Measurements from ENCODE around the gene DDR1. TPM values are rescaled to one million over a fixed set of nuclear protein-coding genes. Genes with fewer than 3 reads are reported as not detected.

Gene DDR1
- total RNA-seq, 1 donor from 2014 or later: 9.1 TPM

- DNase-seq (ENCODE audit: extremely low read depth, low read depth, low spot score): no peak
Measured at GRCh38 chr6:30879684-30880427, 4.5 kb upstream of the DDR1 start.

- DNase-seq (ENCODE audit: extremely low read depth, low read depth, low spot score): no peak
Measured at GRCh38 chr6:30880698-30881252, 3.5 kb upstream of the DDR1 start.

DNA sequence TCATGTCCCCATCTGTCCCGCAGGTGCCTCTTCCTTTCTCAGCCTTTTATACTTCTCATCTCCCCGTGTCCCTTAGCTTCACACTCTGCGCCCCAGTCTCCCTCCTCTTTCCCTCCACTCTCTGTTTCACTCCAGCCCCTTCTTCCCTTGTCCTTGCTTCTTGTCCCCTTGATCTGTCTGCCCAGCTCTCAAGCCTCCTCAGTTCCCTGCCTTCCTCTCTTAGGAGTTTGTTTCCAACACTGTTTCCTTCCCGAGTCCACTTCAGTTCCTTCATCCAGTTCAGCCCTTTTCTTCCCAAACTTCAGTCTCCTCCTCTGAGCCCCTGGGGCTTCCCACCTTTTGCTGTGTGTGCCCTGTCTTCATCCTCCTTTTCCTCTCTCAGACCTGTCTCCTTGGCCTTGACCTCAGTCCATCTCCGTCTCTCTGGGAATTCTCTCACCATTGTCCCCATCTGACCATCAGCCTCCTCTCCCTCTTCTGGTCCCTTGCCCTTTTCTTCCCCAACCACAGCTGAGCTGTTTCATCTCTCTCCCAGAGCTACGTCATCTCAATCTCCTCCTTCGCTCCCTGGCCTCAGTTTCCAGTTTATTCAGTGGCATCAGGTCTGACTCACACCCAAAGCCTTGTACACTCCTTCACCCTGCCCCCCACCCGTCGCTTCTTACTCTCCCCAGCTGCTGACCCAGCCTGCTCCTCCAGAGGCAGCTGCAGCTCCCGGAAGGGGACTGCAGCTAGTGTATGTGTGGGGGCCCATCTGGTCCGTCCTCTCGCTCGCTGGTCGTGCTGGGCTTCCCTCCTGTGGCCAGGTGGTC is 2.7 kb upstream of the DDR1 start:
- DNase-seq (ENCODE audit: extremely low read depth, low read depth, low spot score): no peak

DNA sequence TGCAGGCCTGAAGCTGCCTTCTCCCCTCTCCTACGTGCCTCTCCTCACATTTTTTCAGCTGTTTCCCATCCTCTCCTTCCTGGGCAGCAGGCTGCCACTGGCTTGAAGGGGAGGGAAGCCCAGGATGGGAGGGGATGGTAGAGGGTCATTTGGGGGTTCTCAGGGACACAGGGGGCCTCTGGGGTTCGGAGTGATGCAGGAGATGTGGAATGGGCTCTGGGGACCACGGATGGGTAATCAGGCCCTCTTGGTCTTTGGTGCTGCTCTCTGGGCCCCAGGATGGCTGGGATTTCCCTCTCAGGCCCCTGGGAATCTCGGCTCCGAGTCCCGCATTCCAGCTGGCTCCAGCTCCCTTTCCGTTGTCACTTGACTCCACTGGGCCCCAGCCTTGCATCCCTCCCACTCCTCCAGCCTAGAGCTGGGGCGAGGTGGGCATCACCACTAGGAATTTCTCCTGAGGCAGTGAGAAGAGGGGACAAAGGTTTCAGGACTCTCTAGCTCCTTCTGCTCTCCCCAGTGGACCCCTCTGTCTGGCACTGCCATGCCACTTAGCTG is 2.0 kb upstream of the DDR1 start:
- no peak for DNase-seq (ENCODE audit: extremely low read depth, low read depth, low spot score)

GRCh38 chr6:30882759-30883684 is 1.3 kb upstream of the DDR1 start:
- no peak for DNase-seq (ENCODE audit: extremely low read depth, low read depth, low spot score)

DNA sequence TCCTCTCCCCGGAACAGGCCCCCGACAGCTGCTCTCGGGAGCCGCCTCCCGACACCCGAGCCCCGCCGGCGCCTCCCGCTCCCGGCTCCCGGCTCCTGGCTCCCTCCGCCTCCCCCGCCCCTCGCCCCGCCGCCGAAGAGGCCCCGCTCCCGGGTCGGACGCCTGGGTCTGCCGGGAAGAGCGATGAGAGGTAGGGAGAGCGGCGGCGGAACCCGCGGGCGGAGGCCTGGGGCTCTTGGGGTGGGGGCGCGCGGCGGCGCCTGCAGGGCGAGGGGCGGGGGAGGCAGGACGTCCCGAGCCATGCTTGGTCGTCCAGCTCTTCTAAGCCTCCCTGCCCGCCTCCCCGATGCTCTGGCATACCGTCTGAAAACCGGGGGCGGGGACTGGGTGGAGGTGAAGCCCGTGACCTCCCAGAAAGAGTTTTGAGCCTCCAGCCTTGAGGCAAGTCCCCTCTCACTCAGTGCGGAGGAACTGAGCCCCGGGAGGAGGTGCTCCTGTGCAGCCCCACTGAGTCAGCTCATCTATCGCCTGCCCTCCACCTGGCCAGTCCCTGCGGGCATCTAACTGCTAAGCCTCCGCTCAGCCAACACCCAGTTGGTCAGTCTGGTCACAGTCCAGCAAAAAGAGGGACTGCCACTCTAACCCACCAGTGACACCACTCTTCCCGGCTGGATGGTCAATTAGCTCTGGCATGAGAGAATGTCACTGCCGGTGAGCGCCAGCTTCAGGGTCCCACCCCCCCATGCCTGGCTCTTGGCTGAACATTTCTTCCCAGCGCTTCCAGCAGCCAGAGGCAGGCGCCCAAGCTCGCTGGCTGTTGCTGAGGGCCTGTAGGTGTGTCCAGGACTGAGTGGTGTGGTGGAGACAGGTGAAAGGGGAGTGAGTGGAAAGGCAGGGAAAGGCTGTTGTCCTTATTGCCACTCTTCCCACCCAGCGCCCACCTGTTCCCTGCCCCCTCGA is 482 bp downstream of the DDR1 start:
- DNase-seq (ENCODE audit: extremely low read depth, low read depth, low spot score): no peak

GRCh38 chr6:30885481-30885998 is 1.2 kb downstream of the DDR1 start:
- DNase-seq (ENCODE audit: extremely low read depth, low read depth, low spot score): no peak

GRCh38 chr6:30885999-30886896 is 1.9 kb downstream of the DDR1 start:
- DNase-seq (ENCODE audit: extremely low read depth, low read depth, low spot score): no peak

DNA sequence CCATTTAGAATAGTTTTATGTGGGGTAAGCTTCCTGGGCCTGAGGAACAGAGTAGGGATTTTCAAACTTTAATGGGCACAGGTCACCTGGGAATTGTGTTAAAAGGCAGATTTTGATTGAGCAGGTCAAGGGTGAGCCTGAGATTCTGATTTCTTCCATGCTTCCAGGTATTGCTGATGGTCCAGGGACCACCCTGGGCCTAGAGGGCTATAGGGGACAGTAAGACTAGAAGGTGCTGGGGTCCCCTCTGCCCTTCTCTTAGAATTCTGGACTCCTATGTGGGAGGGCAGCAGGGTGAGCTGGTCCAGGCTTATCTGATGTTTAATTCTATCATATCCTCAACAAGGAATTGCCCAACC is 2.6 kb downstream of the DDR1 start:
- no peak for DNase-seq (ENCODE audit: extremely low read depth, low read depth, low spot score)

GRCh38 chr6:30887901-30888815 is 3.8 kb downstream of the DDR1 start:
- no peak for DNase-seq (ENCODE audit: extremely low read depth, low read depth, low spot score)

GRCh38 chr6:30888816-30889495 is 4.6 kb downstream of the DDR1 start:
- DNase-seq (ENCODE audit: extremely low read depth, low read depth, low spot score): no peak

DNA sequence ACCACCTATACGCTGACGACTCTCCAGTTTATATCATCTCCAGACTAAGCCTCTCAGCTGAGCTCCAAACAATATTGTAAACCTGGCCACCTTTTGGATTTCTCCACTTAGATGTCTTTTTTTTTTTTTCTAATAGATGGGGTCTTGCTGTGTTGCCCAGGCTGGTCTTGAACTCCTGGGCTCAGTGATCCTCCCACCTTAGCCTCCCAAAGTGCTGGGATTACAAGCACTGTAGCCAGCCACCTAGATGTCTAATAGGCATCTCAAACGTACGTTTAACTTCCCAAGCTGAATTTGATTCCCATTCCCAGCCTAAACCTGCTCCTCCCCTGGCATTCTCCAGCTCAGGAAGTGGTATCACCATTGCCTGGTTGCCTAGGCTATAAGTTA is 5.2 kb downstream of the DDR1 start:
- no peak for DNase-seq (ENCODE audit: extremely low read depth, low read depth, low spot score)

DNA sequence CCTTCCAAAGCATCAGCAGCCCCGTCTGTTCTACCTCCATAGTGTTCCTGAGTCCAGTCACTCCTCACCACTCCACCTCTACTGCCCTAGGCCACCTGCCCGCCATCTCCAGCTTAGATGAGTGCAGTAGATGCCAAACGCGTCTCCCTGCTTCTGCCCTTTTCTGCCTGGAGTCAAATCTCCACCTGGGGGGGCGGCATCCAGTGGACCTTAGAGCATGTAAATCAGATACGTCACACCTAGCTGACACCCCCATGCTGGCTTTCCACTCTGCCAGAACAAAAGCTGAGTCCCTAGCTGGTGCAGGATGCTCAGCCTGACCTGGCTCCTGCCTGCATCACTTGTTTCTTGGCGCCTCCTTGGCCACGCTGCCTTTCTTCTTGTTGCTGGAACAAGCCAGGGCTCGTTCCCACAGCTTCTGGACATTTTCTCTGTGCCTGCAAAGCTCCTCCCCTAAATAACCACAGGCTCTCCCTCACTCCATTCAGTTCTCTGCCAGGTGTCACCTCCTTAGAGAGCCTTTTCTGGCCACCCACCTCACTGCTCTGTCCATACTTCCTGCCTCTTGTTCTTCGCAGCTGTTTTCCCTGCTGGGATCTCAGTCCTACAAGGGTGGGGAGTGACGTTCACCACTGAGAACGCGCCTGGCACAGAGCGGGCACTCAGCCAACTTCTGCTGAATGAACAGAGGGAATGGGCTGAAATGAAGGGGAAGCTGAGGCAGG is 5.8 kb downstream of the DDR1 start:
- no peak for DNase-seq (ENCODE audit: extremely low read depth, low read depth, low spot score)

GRCh38 chr6:30890646-30891449 is 6.5 kb downstream of the DDR1 start:
- DNase-seq (ENCODE audit: extremely low read depth, low read depth, low spot score): no peak

- no peak for DNase-seq (ENCODE audit: extremely low read depth, low read depth, low spot score)
Measured at GRCh38 chr6:30891450-30891723, 7.1 kb downstream of the DDR1 start.
